ENCODE results near the gene CA10.

CA10 gene

DNA sequence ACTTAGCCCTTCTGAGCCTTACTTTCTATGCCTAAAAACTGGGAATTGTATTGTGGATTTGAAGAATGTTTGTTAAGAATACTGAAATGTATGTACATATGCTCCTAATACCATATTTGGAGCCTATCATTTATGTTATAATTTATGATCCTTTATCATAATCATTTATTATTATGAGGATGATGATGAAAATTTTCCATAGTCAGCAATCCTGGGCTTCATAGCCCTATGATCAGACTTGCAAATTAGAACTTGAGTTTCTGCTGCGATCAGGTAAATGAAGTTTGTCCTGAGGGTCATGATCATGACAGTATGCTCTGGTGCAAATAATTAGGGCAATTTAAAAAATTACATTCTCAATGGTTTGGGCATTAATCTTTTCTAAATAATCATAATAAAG lies 147.4 kb downstream of the CA10 start:
- H3K9me2 ChIP-seq (replicated peaks; ENCODE audit: control insufficient read depth, low read length): no peaks in the 10 kb centered on the region
- H4K20me1 ChIP-seq (ENCODE audit: control insufficient read depth, insufficient read depth, low read depth, low read length): no peaks in the 10 kb centered on the region
- TF ChIP-seq, protein P1, sequence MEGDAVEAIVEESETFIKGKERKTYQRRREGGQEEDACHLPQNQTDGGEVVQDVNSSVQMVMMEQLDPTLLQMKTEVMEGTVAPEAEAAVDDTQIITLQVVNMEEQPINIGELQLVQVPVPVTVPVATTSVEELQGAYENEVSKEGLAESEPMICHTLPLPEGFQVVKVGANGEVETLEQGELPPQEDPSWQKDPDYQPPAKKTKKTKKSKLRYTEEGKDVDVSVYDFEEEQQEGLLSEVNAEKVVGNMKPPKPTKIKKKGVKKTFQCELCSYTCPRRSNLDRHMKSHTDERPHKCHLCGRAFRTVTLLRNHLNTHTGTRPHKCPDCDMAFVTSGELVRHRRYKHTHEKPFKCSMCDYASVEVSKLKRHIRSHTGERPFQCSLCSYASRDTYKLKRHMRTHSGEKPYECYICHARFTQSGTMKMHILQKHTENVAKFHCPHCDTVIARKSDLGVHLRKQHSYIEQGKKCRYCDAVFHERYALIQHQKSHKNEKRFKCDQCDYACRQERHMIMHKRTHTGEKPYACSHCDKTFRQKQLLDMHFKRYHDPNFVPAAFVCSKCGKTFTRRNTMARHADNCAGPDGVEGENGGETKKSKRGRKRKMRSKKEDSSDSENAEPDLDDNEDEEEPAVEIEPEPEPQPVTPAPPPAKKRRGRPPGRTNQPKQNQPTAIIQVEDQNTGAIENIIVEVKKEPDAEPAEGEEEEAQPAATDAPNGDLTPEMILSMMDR (IDR thresholded peaks at IDR 0.05; ENCODE audit: low read depth, low read length, poor library complexity, severe bottlenecking): no peak
- H3K4me1 ChIP-seq (ENCODE audit: control insufficient read depth, low read length): no peaks in the 10 kb centered on the region
- H3K27ac ChIP-seq (ENCODE audit: low read depth, low read length): no peak overlapping the region
- no peak overlapping the region for H3K4me2 ChIP-seq (ENCODE audit: low read length)
- no peaks in the 10 kb centered on the region for H3F3A ChIP-seq (ENCODE audit: control insufficient read depth, insufficient read depth)
- H3K4me3 ChIP-seq (ENCODE audit: low read length): no peak overlapping the region
- H3K36me3 ChIP-seq (ENCODE audit: control insufficient read depth, low read length): no peaks in the 10 kb centered on the region
- H3K79me2 ChIP-seq (ENCODE audit: control insufficient read depth, low read length): no peaks in the 10 kb centered on the region
- no peaks in the 10 kb centered on the region for H3K27me3 ChIP-seq (ENCODE audit: control insufficient read depth, low read length)
- H3K9me3 ChIP-seq (ENCODE audit: control insufficient read depth, insufficient read depth, low read length): no peaks in the 10 kb centered on the region

DNA sequence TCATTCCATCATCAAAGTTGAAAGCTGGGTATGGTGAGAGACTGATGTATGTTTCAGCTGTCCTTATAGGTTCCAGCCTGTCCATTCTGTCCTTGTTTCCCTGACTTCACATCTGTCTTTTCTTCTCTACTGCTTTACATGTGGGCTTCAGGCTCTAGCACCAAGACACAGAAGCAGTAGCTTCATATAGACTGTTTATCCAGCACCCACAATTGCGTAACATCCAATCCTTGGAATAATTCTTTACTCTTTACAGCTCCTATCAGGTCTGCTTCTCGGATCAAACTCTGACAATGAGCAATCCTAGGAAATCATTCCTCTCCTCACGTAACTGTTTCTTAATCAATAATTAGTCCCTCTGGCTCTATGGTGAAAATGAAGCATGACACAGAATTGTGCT lies 158.9 kb downstream of the CA10 start:
- Histone ChIP-seq H3K36me3 (ENCODE audit: control insufficient read depth, low read length) (no peaks in the 10 kb centered on the region), H3K79me2 (ENCODE audit: control insufficient read depth, low read length) (no peaks in the 10 kb centered on the region), H3K27me3 (ENCODE audit: control insufficient read depth, low read length) (no peaks in the 10 kb centered on the region), H3K4me2 (ENCODE audit: low read length) (no peak overlapping the region), H3F3A (ENCODE audit: control insufficient read depth, insufficient read depth) (no peaks in the 10 kb centered on the region), H3K27ac (ENCODE audit: low read depth, low read length) (no peak overlapping the region), H3K9me2 (replicated peaks; ENCODE audit: control insufficient read depth, low read length) (no peaks in the 10 kb centered on the region), H3K9me3 (ENCODE audit: control insufficient read depth, insufficient read depth, low read length) (no peaks in the 10 kb centered on the region), H3K4me3 (ENCODE audit: low read length) (no peak overlapping the region), H3K4me1 (ENCODE audit: control insufficient read depth, low read length) (no peaks in the 10 kb centered on the region), H4K20me1 (ENCODE audit: control insufficient read depth, insufficient read depth, low read depth, low read length) (no peaks in the 10 kb centered on the region)
- no peak for TF ChIP-seq EZH2phosphoT487 (IDR thresholded peaks at IDR 0.05; ENCODE audit: borderline replicate concordance, low read length)

DNA sequence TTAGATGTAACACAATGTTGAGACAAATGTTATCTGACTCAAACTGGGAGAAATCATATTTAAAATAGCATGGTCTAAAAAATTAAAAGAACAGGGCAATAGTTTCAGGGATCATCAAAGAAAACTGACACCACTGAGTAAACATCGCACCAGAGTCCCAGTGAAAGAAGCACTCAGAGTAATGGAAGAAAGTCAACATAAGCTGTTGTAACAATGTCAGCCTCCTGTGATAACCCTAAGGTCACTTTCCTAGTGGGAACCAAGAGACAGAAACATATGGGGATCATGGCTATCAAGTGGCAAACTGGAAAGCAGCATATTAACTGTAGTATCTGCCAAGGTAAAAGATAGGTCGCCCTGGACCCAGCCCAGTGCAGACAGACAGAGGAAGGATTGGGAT lies 160.8 kb downstream of the CA10 start:
- Histone ChIP-seq H3K4me3 (ENCODE audit: low read length) (no peak overlapping the region), H3K9me3 (ENCODE audit: control insufficient read depth, insufficient read depth, low read length) (no peaks in the 10 kb centered on the region), H3K9me2 (replicated peaks; ENCODE audit: control insufficient read depth, low read length) (no peaks in the 10 kb centered on the region), H3K27ac (ENCODE audit: low read depth, low read length) (no peak overlapping the region), H4K20me1 (ENCODE audit: control insufficient read depth, insufficient read depth, low read depth, low read length) (no peaks in the 10 kb centered on the region), H3K27me3 (ENCODE audit: control insufficient read depth, low read length) (no peaks in the 10 kb centered on the region), H3K4me2 (ENCODE audit: low read length) (no peak overlapping the region), H3F3A (ENCODE audit: control insufficient read depth, insufficient read depth) (no peaks in the 10 kb centered on the region), H3K79me2 (ENCODE audit: control insufficient read depth, low read length) (no peaks in the 10 kb centered on the region), H3K36me3 (ENCODE audit: control insufficient read depth, low read length) (no peaks in the 10 kb centered on the region), H3K4me1 (ENCODE audit: control insufficient read depth, low read length) (no peaks in the 10 kb centered on the region)
- TF ChIP-seq EZH2phosphoT487 (IDR thresholded peaks at IDR 0.05; ENCODE audit: borderline replicate concordance, low read length): no peak
- TF ChIP-seq, protein P1 (IDR thresholded peaks at IDR 0.05; ENCODE audit: low read depth, low read length, poor library complexity, severe bottlenecking): no peak

DNA sequence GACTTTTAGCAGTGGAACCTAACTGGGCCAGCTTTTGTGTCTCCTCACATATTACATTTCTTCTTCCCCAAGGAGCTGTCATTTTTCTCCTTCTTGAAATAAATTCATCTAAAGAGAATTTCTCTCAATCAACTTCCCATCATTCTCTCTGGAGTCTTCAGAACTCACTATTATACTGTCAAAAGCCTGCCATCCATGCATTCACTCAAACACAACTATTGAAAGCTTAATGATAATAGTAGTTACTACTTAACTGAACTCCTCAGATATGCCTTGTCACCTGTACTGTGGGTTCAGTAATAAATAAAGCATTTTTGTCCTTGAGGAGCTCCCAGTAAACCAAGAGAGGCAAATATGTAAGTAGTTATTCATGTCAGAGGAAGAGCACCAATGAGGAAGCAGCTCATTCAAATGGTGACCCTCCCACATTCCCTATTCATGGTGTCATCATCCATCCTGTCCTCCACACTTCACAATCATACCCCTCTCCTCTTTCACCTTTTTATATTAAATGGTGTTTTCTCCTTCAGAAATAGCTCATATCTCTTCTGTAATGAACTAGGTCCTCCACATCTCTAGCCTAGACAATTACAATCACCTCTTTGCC lies 162.6 kb downstream of the CA10 start:
- no peak overlapping the region for H3K4me3 ChIP-seq (ENCODE audit: low read length)
- H3K4me1 ChIP-seq (ENCODE audit: control insufficient read depth, low read length): no peaks in the 10 kb centered on the region
- H3K79me2 ChIP-seq (ENCODE audit: control insufficient read depth, low read length): no peaks in the 10 kb centered on the region
- H3F3A ChIP-seq (ENCODE audit: control insufficient read depth, insufficient read depth): no peaks in the 10 kb centered on the region
- H3K27me3 ChIP-seq (ENCODE audit: control insufficient read depth, low read length): no peaks in the 10 kb centered on the region
- H3K4me2 ChIP-seq (ENCODE audit: low read length): no peak overlapping the region
- TF ChIP-seq, protein P1 (IDR thresholded peaks at IDR 0.05; ENCODE audit: low read depth, low read length, poor library complexity, severe bottlenecking): no peak
- TF ChIP-seq EZH2phosphoT487 (IDR thresholded peaks at IDR 0.05; ENCODE audit: borderline replicate concordance, low read length): no peak
- no peaks in the 10 kb centered on the region for H3K36me3 ChIP-seq (ENCODE audit: control insufficient read depth, low read length)
- H3K9me3 ChIP-seq (ENCODE audit: control insufficient read depth, insufficient read depth, low read length): no peaks in the 10 kb centered on the region
- H3K9me2 ChIP-seq (replicated peaks; ENCODE audit: control insufficient read depth, low read length): no peaks in the 10 kb centered on the region
- H4K20me1 ChIP-seq (ENCODE audit: control insufficient read depth, insufficient read depth, low read depth, low read length): no peaks in the 10 kb centered on the region
- no peak overlapping the region for H3K27ac ChIP-seq (ENCODE audit: low read depth, low read length)

All from DOHH2 (cell line).